BE2C (cell line): Measurements from ENCODE around the gene NUP205.
"Not testable (repeated sequence)": the region's sequence is repeated elsewhere in the genome, so short reads cannot be mapped to it uniquely, and the experiment has no call there.

Source experiments
- DNase-seq: peaks from one replicate; pipeline ENCODE4 v3.0.0-alpha.2; 2020
- H3K27me3 ChIP-seq: fragments of 250-450 bp; sonication (Bioruptor Pico); 2 replicates; pipeline ENCODE4 v1.5.1; 2020; ENCODE audit warnings: mild to moderate bottlenecking
- H3K36me3 ChIP-seq: fragments of 250-450 bp; sonication (Bioruptor Pico); 2 replicates; pipeline ENCODE4 v1.5.1; 2020; ENCODE audit warnings: mild to moderate bottlenecking
- H3K4me1 ChIP-seq: fragments of 250-450 bp; sonication (Bioruptor Pico); 2 replicates; pipeline ENCODE4 v1.5.1; 2020
- H3K4me3 ChIP-seq: 2 replicates; pipeline ENCODE4 v1.5.1; 2011; ENCODE audit warnings: low read depth, low read length
- H3K9me3 ChIP-seq: fragments of 250-450 bp; sonication (Bioruptor Pico); 2 replicates; pipeline ENCODE4 v1.5.1; 2020
- CTCF ChIP-seq: IDR thresholded peaks from 2 replicates; pipeline ENCODE4 v1.5.1; 2012; ENCODE audit warnings: mild to moderate bottlenecking, low read depth, low read length

NUP205 gene

DNA sequence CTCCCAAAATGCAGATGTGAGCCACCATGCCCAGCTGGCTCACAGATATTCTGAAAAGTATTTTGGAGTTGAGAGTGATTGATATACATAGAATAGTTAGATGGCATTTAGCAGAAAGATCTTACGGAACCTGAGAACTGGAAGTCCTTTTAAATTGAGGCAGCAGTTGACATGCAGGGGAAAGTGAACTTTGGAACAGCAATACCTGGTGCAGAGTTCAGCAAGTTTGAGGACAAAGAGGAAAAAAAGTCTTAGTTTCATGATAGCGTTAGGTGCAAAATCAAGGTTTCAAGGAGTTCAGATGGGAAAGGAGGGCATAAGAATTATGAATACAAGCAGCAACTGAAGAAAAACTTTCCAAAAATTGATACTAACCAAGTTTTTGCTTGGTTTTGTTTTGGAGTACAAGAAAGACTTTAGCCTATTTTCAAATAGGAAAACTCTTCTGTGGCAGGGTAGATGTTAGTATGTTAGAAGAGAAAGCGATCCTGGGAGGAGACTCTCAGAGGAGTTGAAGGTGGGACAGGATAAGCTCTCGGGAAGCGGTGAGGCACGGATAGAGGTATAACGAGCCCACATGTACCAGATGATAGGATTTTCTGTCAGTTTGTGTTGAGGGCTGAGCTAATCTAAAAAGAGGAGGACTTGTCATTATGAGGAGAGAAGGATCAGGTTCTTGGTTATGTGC, 76.6 kb downstream of the NUP205 start:
- Histone ChIP-seq H3K36me3 (peaks cover 82% of the 10 kb centered on the region), H3K4me3 (no peak overlapping the region), H3K27me3 (no peaks in the 10 kb centered on the region), H3K9me3 (no peaks in the 10 kb centered on the region), H3K4me1 (no peaks in the 10 kb centered on the region)
- no peak for TF ChIP-seq CTCF
- DNase-seq = no peak

- H3K36me3 ChIP-seq = peaks cover 75% of the 10 kb centered on the region
- not testable (repeated sequence) for H3K4me1 ChIP-seq, DNase-seq, H3K4me3 ChIP-seq, H3K27me3 ChIP-seq, H3K9me3 ChIP-seq
Measured at GRCh38 chr7:135639690-135640089, 82.0 kb downstream of the NUP205 start.

- Histone ChIP-seq H3K36me3 (peaks cover 69% of the 10 kb centered on the region), H3K9me3 (no peaks in the 10 kb centered on the region), H3K27me3 (no peaks in the 10 kb centered on the region), H3K4me1 (peaks cover 6% of the 10 kb centered on the region; the same call in 1 of the 2 replicates), H3K4me3 (no peak overlapping the region)
- no peak for DNase-seq
- TF ChIP-seq CTCF = no peak
Measured at GRCh38 chr7:135644154-135644553, 86.4 kb downstream of the NUP205 start.

- Histone ChIP-seq H3K27me3 (no peaks in the 10 kb centered on the region), H3K9me3 (no peaks in the 10 kb centered on the region), H3K4me3 (no peak overlapping the region), H3K36me3 (peaks cover 69% of the 10 kb centered on the region), H3K4me1 (peaks cover 6% of the 10 kb centered on the region; the same call in 1 of the 2 replicates)
- no peak for DNase-seq
- no peak for TF ChIP-seq CTCF
Measured at GRCh38 chr7:135644729-135645128, 87.0 kb downstream of the NUP205 start.

DNA sequence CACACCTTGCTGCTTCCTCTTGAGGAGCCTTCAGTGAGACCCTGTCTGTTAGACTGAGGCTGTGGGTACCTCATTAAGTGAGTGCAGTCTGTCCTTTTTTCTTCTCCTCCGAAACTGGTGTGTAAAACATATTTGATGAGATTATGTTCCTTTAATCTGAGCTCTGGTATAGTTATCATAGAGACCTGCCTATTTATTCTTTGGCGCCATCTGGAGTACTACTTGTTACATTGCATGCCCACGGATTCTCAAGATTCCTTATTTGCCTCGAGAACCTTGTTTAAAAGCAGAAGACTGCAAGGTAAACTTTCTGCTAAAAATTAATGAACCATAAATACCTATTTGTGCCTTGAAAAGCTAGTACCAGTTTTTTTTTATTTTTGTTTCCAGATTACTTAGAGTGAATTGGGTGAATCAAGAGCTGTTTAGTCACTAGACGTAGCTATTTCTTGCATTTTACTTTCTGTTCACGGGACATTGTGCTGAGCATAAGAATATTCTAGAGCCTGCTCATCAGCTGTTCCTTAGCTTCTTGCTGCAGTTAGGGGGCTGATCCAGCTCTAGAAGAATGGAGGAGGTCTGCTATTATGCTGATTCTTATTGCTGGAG, 87.7 kb downstream of the NUP205 start:
- Histone ChIP-seq H3K36me3 (peaks cover 62% of the 10 kb centered on the region), H3K4me1 (peaks cover 6% of the 10 kb centered on the region; the same call in 1 of the 2 replicates), H3K27me3 (no peaks in the 10 kb centered on the region), H3K4me3 (no peak overlapping the region), H3K9me3 (no peaks in the 10 kb centered on the region)
- peak; percentile 70 for TF ChIP-seq CTCF
- DNase-seq = peak; percentile 24

GRCh38 chr7:135647755-135648154, 90.0 kb downstream of the NUP205 start:
- no peak for DNase-seq
- no peak for TF ChIP-seq CTCF
- H3K4me3 ChIP-seq = no peak overlapping the region
- peaks cover 53% of the 10 kb centered on the region for H3K36me3 ChIP-seq
- H3K27me3 ChIP-seq = no peaks in the 10 kb centered on the region
- H3K9me3 ChIP-seq = no peaks in the 10 kb centered on the region
- peaks cover 6% of the 10 kb centered on the region; the same call in 1 of the 2 replicates for H3K4me1 ChIP-seq
